ENCODE results near the gene M1AP. TPM values are rescaled to one million over a fixed set of nuclear protein-coding genes. Genes with fewer than 3 reads are reported as not detected.

M1AP gene
- total and polyA plus RNA-seq, 9 of the 15 experiments (the other 6 are each of a cell fraction or from before 2014, with no cell fraction given) = 0.06 to 0.33 (median 0.11) TPM; not detected in 4

DNA sequence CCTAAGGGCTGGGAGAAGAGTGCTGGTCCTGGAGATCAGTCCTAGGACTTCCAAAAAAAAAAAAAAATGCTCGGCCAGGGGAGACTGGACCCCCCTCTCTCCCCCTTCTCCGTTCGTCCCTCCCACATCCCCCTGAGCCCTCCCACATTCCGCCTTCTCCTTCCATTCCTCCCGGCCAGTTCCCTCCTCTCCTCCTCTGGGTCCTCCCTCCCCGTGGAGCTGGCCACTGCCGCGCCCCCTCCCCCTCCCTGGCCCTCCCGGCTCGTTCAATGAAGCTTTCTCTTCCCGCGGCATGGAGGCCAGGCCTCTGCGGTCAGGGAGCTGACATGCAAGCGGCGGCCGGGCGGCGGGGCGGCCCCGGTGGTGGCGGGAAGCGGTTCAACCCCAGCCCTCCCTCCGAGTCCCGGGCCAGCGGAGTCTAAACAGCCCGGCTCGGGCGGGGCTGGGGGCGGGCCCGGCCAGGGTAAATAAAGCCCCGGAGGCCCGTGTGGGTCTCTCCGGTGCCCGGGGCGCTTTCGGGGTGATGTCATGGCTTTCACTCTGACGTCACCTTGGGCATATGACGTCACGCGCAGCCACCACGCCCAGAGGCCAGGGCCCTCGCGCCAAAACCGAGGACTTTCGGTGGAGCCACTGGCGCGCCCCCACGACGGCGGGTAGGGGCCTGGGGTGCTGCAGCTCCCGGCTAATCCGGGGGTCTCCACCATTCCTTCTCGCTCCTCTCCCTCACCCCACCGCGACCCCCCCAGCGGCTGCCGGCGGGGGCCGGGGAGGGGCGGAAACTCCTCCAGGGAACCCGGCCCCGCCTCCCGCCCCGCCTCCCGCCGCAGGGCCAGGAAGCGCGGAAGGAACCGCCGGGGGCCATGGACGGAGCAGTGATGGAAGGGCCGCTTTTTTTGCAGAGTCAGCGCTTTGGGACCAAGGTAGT, 94.0 kb downstream of the M1AP start, which contains the start of the genes DOK1 and LOXL3 (continued):
- TF ChIP-seq E4F1 (CRISPR knock-in tag; IDR thresholded peaks at IDR 0.05; ENCODE audit: borderline replicate concordance) (no peak), POLR2A (conservative IDR thresholded peaks at IDR 0.05) (no peak; the same call in 1 of the 2 replicates), KAT8 (IDR thresholded peaks at IDR 0.05; ENCODE audit: low read depth) (no peak), COPS2 (conservative IDR thresholded peaks at IDR 0.05) (no peak), ZNF57 (CRISPR knock-in tag; IDR thresholded peaks at IDR 0.05) (no peak), HBP1 (CRISPR knock-in tag; IDR thresholded peaks at IDR 0.05) (no peak), ZNF146 (CRISPR knock-in tag; IDR thresholded peaks at IDR 0.05; ENCODE audit: unreplicated experiment) (no peak), TEAD4 (IDR thresholded peaks at IDR 0.05; ENCODE audit: low read length) (no peak), TEAD4 (CRISPR knock-in tag; IDR thresholded peaks at IDR 0.05; ENCODE audit: borderline replicate concordance) (no peak), SIRT6 (IDR thresholded peaks at IDR 0.05; ENCODE audit: low read depth, low read length) (no peak), ZKSCAN3 (CRISPR knock-in tag; IDR thresholded peaks at IDR 0.05) (no peak), RAD21 (CRISPR knock-in tag; conservative IDR thresholded peaks at IDR 0.05 in 1 of 2, IDR thresholded peaks at IDR 0.05 in 1 of 2) (no peak), SRSF7 (optimal IDR thresholded peaks at IDR 0.05; ENCODE audit: low read depth, low read length) (no peak), RBM14 (IDR thresholded peaks at IDR 0.05; ENCODE audit: borderline replicate concordance, insufficient read depth, low read depth, low read length) (no peak), SP1 (CRISPR knock-in tag; IDR thresholded peaks at IDR 0.05) (peak; percentile 79), TRIM25 (IDR thresholded peaks at IDR 0.05; ENCODE audit: borderline replicate concordance) (no peak), SAFB2 (IDR thresholded peaks at IDR 0.05; ENCODE audit: borderline replicate concordance, low read depth, low read length, severe bottlenecking) (no peak), ETV5 (CRISPR knock-in tag; IDR thresholded peaks at IDR 0.05; ENCODE audit: low read depth) (0 out of 2 replicates have a peak, but pooled peaks have one; percentile 14)
- TF ChIP-seq, protein P1, sequence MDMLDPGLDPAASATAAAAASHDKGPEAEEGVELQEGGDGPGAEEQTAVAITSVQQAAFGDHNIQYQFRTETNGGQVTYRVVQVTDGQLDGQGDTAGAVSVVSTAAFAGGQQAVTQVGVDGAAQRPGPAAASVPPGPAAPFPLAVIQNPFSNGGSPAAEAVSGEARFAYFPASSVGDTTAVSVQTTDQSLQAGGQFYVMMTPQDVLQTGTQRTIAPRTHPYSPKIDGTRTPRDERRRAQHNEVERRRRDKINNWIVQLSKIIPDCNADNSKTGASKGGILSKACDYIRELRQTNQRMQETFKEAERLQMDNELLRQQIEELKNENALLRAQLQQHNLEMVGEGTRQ (CRISPR knock-in tag; IDR thresholded peaks at IDR 0.05) = 0 out of 2 replicates have a peak, but pooled peaks have one; percentile 22
- TF ChIP-seq, protein P2, sequence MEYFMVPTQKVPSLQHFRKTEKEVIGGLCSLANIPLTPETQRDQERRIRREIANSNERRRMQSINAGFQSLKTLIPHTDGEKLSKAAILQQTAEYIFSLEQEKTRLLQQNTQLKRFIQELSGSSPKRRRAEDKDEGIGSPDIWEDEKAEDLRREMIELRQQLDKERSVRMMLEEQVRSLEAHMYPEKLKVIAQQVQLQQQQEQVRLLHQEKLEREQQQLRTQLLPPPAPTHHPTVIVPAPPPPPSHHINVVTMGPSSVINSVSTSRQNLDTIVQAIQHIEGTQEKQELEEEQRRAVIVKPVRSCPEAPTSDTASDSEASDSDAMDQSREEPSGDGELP (CRISPR knock-in tag; IDR thresholded peaks at IDR 0.05; ENCODE audit: borderline replicate concordance) = peak; percentile 18; the same call in 1 of the 2 replicates
